NCI-H2227 (cell line): ENCODE measurements around the gene ZNF333.
"Not testable (repeated sequence)": the region's sequence is repeated elsewhere in the genome, so short reads cannot be mapped to it uniquely, and the experiment has no call there.

Source experiments
- DNase-seq: peaks from one replicate; lab custom pipeline; 2025; ENCODE audit not compliant: unreplicated experiment; lab: John Stamatoyannopoulos, UW

The ZNF333 gene

GRCh38 chr19:14765841-14766240 is 76.0 kb downstream of the ZNF333 start:
- not testable (repeated sequence) for DNase-seq

- no peak for DNase-seq
These were observed 77.7 kb downstream of the ZNF333 start for GRCh38 chr19:14767466-14767971.

- DNase-seq: no peak
These were observed 78.2 kb downstream of the ZNF333 start for GRCh38 chr19:14768001-14768400.

- no peak for DNase-seq
These were observed 79.4 kb downstream of the ZNF333 start for GRCh38 chr19:14769201-14769600.

GRCh38 chr19:14770136-14770535 is 80.3 kb downstream of the ZNF333 start:
- DNase-seq: no peak

GRCh38 chr19:14770944-14771839 is 81.3 kb downstream of the ZNF333 start:
- no peak for DNase-seq

- DNase-seq: no peak
These were observed 82.6 kb downstream of the ZNF333 start for GRCh38 chr19:14772467-14772866.

- DNase-seq: no peak
These were observed 83.1 kb downstream of the ZNF333 start for GRCh38 chr19:14772995-14773394.

- not testable (repeated sequence) for DNase-seq
These were observed 83.9 kb downstream of the ZNF333 start for GRCh38 chr19:14773722-14774121.

- no peak for DNase-seq
These were observed 84.5 kb downstream of the ZNF333 start for GRCh38 chr19:14774373-14774772.

GRCh38 chr19:14775326-14775725 is 85.5 kb downstream of the ZNF333 start:
- DNase-seq: not testable (repeated sequence)

GRCh38 chr19:14775869-14776586 is 86.2 kb downstream of the ZNF333 start:
- DNase-seq: no peak

- not testable (repeated sequence) for DNase-seq
These were observed 87.8 kb downstream of the ZNF333 start for GRCh38 chr19:14777645-14778044.

GRCh38 chr19:14778110-14778845 is 88.4 kb downstream of the ZNF333 start, which contains the start of gene ADGRE2:
ADGRE2 (minus strand) TSS chr19:14778560; CDS start chr19:14776756, 1,804 bp downstream.
- DNase-seq: not testable (repeated sequence)

- DNase-seq: no peak
These were observed 89.3 kb downstream of the ZNF333 start for GRCh38 chr19:14779151-14779550.

- DNase-seq: not testable (repeated sequence)
These were observed 90.9 kb downstream of the ZNF333 start for GRCh38 chr19:14780622-14781225.

GRCh38 chr19:14781713-14782536 is 92.1 kb downstream of the ZNF333 start:
- not testable (repeated sequence) for DNase-seq

GRCh38 chr19:14782626-14783409 is 93.0 kb downstream of the ZNF333 start:
- no peak for DNase-seq
